Right ventricle myocardium inferior (tissue), 1 donor: ENCODE measurements around the gene MS4A7. TPM values are rescaled to one million over a fixed set of nuclear protein-coding genes. Genes with fewer than 3 reads are reported as not detected.
"Not testable (repeated sequence)": the region's sequence is repeated elsewhere in the genome, so short reads cannot be mapped to it uniquely, and the experiment has no call there.

Experiments
- ATAC-seq: fragments of 200-7000 bp; cut with Tn5 transposase; one replicate; pipeline ENCODE4 v1.9.1; 2020; ENCODE audit warnings: mild to moderate bottlenecking, moderate library complexity
- DNase-seq: peaks from one replicate; pipeline ENCODE4 v3.0.0; 2021; ENCODE audit errors: missing footprints
- intact Hi-C: fragments of 100-400 bp; cut with DNase I; formaldehyde crosslinking; loops from one replicate; pipeline ENCODE4 v1.11.0; 2022
- long read RNA-seq: library from polyadenylated mRNA; unstranded; transcript quantifications from one replicate; pipeline ENCODE4 v2.0.0, GENCODE V29; 2021
- total RNA-seq: library from RNA; stranded (reverse); fragmentation: NEBNext Ultra II Directional; extraction: Animal tissue kit (Norgen Biotek cat#: 25700); gene quantifications from one replicate; pipeline ENCODE4 v1.2.1, GENCODE V29; 2021
- donor health status: DM: no; HTN: yes; CAD: no; lungs with severe emphysema.

Gene MS4A7
- 14.5 TPM for total RNA-seq
- long read RNA-seq, partial matches to known transcripts = 0 of 1 reads
- long read RNA-seq, other reads (novel, unspliced or antisense) = 0 of 1 reads

GRCh38 chr11:60378354-60378753 is at the start of gene MS4A7:
TSS of gene MS4A7 (plus strand) at chr11:60378532. CDS start at chr11:60383142, 4,610 bp downstream.
- no peak for DNase-seq
- intact Hi-C loops = no loop called here
- ATAC-seq = peak; percentile 76

GRCh38 chr11:60332846-60333245 is 45.5 kb upstream of the MS4A7 start:
- DNase-seq = no peak
- ATAC-seq = peak; percentile 48
- intact Hi-C loops = no loop called here

- DNase-seq = no peak
- intact Hi-C loops = no loop called here
- ATAC-seq = no peak
These were observed 44.2 kb upstream of the MS4A7 start for GRCh38 chr11:60334005-60334620.

- intact Hi-C loops = no loop called here
- DNase-seq = no peak
- ATAC-seq = no peak
These were observed 41.5 kb upstream of the MS4A7 start for GRCh38 chr11:60336767-60337391.

GRCh38 chr11:60338053-60338452 is 40.3 kb upstream of the MS4A7 start:
- ATAC-seq = no peak
- intact Hi-C loops = no loop called here
- no peak for DNase-seq

- intact Hi-C loops = no loop called here
- DNase-seq (no peak), ATAC-seq (no peak)
These were observed 39.0 kb upstream of the MS4A7 start for GRCh38 chr11:60339356-60339755.

GRCh38 chr11:60343094-60343704 is 35.1 kb upstream of the MS4A7 start:
- intact Hi-C loops = no loop called here
- ATAC-seq (no peak), DNase-seq (no peak)

GRCh38 chr11:60344146-60344545 is 34.2 kb upstream of the MS4A7 start:
- no peak for DNase-seq
- ATAC-seq = no peak
- intact Hi-C loops = no loop called here

GRCh38 chr11:60345489-60345888 is 32.8 kb upstream of the MS4A7 start:
- DNase-seq (no peak), ATAC-seq (no peak)
- intact Hi-C loops = no loop called here

- no peak for DNase-seq
- intact Hi-C loops = no loop called here
- ATAC-seq = no peak
These were observed 31.1 kb upstream of the MS4A7 start for GRCh38 chr11:60347084-60347797.

GRCh38 chr11:60348116-60348515 is 30.2 kb upstream of the MS4A7 start:
- no peak for DNase-seq
- no peak for ATAC-seq

GRCh38 chr11:60349990-60350389 is 28.3 kb upstream of the MS4A7 start:
- no peak for DNase-seq
- intact Hi-C loops = no loop called here
- no peak for ATAC-seq

More at GRCh38 chr11:60348116-60348515, 30.2 kb upstream of the MS4A7 start:
- intact Hi-C loops = no loop called here

- no peak for DNase-seq
These were observed 20.6 kb upstream of the MS4A7 start for GRCh38 chr11:60357771-60358170.

GRCh38 chr11:60360621-60361020 is 17.7 kb upstream of the MS4A7 start:
- DNase-seq = no peak
- intact Hi-C loops = no loop called here
- no peak for ATAC-seq

More at GRCh38 chr11:60357771-60358170, 20.6 kb upstream of the MS4A7 start:
- no peak for ATAC-seq
- intact Hi-C loops = no loop called here

GRCh38 chr11:60362241-60362640 is 16.1 kb upstream of the MS4A7 start:
- ATAC-seq = no peak
- no peak for DNase-seq
- intact Hi-C loops = no loop called here

- intact Hi-C loops = no loop called here
- DNase-seq = no peak
- peak; percentile 75 for ATAC-seq
These were observed 14.5 kb upstream of the MS4A7 start for GRCh38 chr11:60363542-60364470.

GRCh38 chr11:60366262-60366904 is 11.9 kb upstream of the MS4A7 start:
- ATAC-seq, DNase-seq, intact Hi-C loops: not testable (repeated sequence)

- DNase-seq = no peak
- no peak for ATAC-seq
- intact Hi-C loops = no loop called here
These were observed 11.3 kb upstream of the MS4A7 start for GRCh38 chr11:60367009-60367408.
